Measurements from ENCODE around the gene ZBED1.

The ZBED1 gene

DNA sequence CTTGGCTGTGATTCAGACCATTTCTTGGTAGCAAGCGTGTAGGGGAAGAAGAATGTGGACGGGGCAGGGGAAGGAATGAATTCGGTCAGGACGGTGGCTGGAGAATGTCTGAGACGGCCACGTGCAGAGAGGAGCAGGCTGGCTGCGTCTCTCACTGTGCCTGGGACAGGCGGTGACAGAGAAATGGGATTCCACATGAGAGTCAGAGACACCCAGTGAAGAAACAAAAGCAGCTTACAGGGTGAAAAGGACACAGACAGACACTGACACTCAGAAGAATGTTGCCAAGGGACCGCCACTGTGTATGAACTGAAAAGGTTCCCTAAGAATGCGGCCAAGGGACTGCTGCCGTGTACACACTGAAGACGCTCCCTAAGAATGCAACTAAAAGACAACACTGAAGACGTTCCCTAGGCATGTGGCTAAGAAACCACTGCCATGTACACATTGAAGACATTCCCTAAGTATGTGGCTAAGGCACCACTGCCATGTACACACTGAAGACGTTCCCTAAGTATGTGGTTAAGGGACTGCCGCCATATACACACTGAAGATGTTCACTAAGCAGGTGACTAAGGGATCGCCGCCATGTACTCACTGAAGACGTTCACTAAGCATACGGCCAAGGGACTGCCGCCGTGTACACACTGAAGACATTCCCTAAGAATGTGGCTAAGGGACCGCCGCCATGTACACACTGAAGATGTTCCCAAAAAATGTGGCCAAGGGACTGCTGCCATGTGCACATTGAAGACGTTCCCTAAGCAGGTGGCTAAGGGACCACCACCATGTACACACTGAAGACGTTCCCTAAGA lies 49.1 kb downstream of the ZBED1 start:
- no peaks in the 10 kb centered on the region for H3K27me3 ChIP-seq
- no peaks in the 10 kb centered on the region for H3K36me3 ChIP-seq
- no peaks in the 10 kb centered on the region for H3K4me1 ChIP-seq
- H3K27ac ChIP-seq, result no peak overlapping the region
- intact Hi-C loops (cut with DNase I; ENCODE audit: low total_unique reads), result no loop called here
- H3K4me3 ChIP-seq, result no peak overlapping the region
- H3K9me3 ChIP-seq, result no peaks in the 10 kb centered on the region
- TF ChIP-seq CTCF (IDR thresholded peaks at IDR 0.05), result no peak
- DNase-seq, result peak in 1 of 2 donors; percentile 46

GRCh38 chrX:2450681-2451080 lies 50.1 kb downstream of the ZBED1 start:
- Histone ChIP-seq H3K4me1 (no peaks in the 10 kb centered on the region), H3K36me3 (no peaks in the 10 kb centered on the region), H3K27ac (no peak overlapping the region), H3K27me3 (no peaks in the 10 kb centered on the region), H3K4me3 (no peak overlapping the region), H3K9me3 (no peaks in the 10 kb centered on the region)
- TF ChIP-seq CTCF (IDR thresholded peaks at IDR 0.05), result no peak
- no peak for DNase-seq
- intact Hi-C loops (cut with DNase I; ENCODE audit: low total_unique reads), result no loop called here

GRCh38 chrX:2449135-2449886 lies 51.5 kb downstream of the ZBED1 start:
- DNase-seq, result no peak
- H3K27me3 ChIP-seq, result no peaks in the 10 kb centered on the region

DNA sequence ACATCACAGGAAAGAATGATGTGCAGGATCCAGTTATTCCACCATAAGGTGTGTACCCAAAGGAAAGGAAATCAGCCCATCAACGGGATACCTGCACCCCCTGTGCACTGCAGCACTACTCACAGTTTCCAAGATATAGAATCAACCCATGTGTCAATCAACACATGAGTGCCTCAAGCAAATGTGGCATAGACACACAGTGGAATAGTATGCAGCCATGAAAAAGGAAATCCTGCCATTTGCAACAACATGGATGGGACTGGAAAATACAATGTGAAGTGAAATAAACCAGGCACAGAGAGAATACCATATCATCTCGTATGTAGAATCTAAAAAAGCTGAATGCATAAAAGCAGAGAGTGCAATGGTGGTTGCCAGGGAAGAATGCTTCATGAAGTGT lies 53.3 kb downstream of the ZBED1 start:
- DNase-seq, result no peak
- Histone ChIP-seq H3K4me1 (no peaks in the 10 kb centered on the region), H3K27ac (no peak overlapping the region), H3K9me3 (no peaks in the 10 kb centered on the region), H3K4me3 (no peak overlapping the region), H3K27me3 (no peaks in the 10 kb centered on the region), H3K36me3 (no peaks in the 10 kb centered on the region)
- no peak for TF ChIP-seq CTCF (IDR thresholded peaks at IDR 0.05)
- intact Hi-C loops (cut with DNase I; ENCODE audit: low total_unique reads), result no loop called here

More at GRCh38 chrX:2449135-2449886, 51.5 kb downstream of the ZBED1 start:
- TF ChIP-seq CTCF (IDR thresholded peaks at IDR 0.05), result no peak
- H3K4me1 ChIP-seq, result no peaks in the 10 kb centered on the region
- H3K9me3 ChIP-seq, result no peaks in the 10 kb centered on the region
- intact Hi-C loops (cut with DNase I; ENCODE audit: low total_unique reads), result no loop called here
- no peak overlapping the region for H3K4me3 ChIP-seq
- no peak overlapping the region for H3K27ac ChIP-seq
- H3K36me3 ChIP-seq, result no peaks in the 10 kb centered on the region

- H3K36me3 ChIP-seq, result no peaks in the 10 kb centered on the region
- H3K4me3 ChIP-seq, result no peak overlapping the region
- no peaks in the 10 kb centered on the region for H3K27me3 ChIP-seq
- no peak overlapping the region for H3K27ac ChIP-seq
- H3K9me3 ChIP-seq, result no peaks in the 10 kb centered on the region
- DNase-seq, result no peak
- TF ChIP-seq CTCF (IDR thresholded peaks at IDR 0.05), result no peak
- H3K4me1 ChIP-seq, result no peaks in the 10 kb centered on the region
- intact Hi-C loops (cut with DNase I; ENCODE audit: low total_unique reads), result no loop called here
Observed at GRCh38 chrX:2446815-2447214, 54.0 kb downstream of the ZBED1 start.

Data from tibial artery (tissue), 4 donors.